GM21423 (cell line): ENCODE data around the gene RGP1.

Source experiments
- ATAC-seq: cut with Tn5 transposase; IDR thresholded peaks from one replicate; pipeline ENCODE4 v1.9.1; 2021; ENCODE audit warnings: mild to moderate bottlenecking, moderate library complexity; ENCODE audit not compliant: unreplicated experiment

The RGP1 gene

DNA sequence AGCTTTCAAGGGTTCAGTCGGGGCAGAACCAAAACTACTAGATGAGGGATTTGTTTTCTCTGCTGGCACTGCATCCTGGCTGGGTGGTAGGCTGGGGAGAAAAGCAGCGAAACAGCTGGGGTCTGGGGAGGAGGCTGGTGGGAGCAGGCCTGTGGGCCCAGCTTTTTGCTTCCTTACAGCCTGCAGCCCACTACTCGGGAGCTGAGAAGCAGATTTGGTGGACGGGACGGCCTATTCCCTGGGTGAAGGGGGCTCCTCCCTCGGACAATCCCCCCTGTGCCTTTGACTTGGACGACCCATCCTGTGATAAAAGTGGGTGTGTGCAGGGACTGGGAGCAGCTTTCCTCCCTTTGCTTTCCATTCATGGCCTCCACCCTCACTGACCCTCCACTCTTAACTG, 51.4 kb downstream of the RGP1 start:
- no peak for ATAC-seq

DNA sequence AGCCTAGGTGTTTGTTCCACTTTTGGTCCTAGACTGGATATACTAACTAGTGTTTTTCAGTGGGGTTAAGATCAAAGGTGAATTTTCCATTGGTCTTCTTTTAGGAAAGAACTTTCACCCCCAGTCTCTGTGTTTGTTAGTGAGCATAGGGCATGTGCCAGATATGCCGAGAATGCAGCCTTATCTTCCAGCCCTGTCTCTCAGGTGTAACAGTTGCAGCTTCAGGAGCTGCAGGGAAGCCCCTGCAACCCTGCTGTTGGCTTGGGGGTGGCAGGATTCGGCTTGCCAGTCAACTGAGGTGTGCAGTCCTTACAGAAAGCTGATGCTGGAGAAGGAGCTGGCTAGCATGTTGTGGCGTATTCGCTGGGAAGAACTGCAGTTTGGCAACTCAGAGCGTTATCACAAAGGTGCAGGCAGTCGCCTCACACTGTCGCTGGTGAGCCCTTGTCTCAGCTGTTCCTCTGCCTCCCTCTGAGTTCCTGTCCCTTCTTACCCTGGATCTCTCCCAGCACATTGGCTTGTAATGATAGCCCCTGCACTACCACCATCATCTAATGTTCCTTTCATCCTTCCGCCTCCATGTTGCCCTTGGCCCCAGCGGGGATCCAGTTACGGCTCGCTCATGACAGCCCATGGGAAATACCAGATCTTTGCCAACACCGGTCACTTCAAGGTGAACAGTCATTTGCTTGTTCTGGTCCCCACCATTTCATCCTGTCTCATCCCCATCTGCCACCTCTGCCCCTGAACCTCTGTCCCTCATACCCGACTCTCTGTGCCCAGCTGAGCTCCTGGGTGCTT, 52.4 kb downstream of the RGP1 start:
- ATAC-seq: no peak

DNA sequence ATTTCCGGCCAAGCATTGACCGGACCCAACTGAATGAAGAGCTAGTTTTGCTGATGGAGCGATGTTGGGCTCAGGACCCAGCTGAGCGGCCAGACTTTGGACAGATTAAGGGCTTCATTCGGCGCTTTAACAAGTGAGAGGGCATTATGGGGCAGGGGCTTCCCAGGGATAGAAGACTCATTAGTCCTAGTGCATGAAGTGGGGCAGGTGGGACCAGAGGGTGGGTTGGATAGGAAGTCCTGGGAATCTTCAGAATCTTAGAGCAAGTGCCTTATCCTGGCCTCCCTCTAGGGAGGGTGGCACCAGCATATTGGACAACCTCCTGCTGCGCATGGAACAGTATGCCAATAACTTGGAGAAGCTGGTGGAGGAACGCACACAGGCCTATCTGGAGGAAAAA, 57.0 kb downstream of the RGP1 start:
- no peak for ATAC-seq
